Measurements from ENCODE around the gene DNAH9.

DNAH9 gene

GRCh38 chr17:11979795-11980194, 381.5 kb downstream of the DNAH9 start:
- no peak for TF ChIP-seq CTCF (IDR thresholded peaks at IDR 0.05; ENCODE audit: low read depth, low read length)
- H3K4me3 ChIP-seq (ENCODE audit: low read depth, low read length), result no peak overlapping the region

GRCh38 chr17:11980813-11981212, 382.5 kb downstream of the DNAH9 start:
- no peak for TF ChIP-seq CTCF (IDR thresholded peaks at IDR 0.05; ENCODE audit: low read depth, low read length)
- no peak overlapping the region for H3K4me3 ChIP-seq (ENCODE audit: low read depth, low read length)

- TF ChIP-seq CTCF (IDR thresholded peaks at IDR 0.05; ENCODE audit: low read depth, low read length), result no peak
- no peak overlapping the region for H3K4me3 ChIP-seq (ENCODE audit: low read depth, low read length)
Measured at GRCh38 chr17:11981862-11982261, 383.6 kb downstream of the DNAH9 start.

- H3K4me3 ChIP-seq (ENCODE audit: low read depth, low read length), result no peak overlapping the region
- TF ChIP-seq CTCF (IDR thresholded peaks at IDR 0.05; ENCODE audit: low read depth, low read length), result no peak
Measured at GRCh38 chr17:11986179-11986941, 388.1 kb downstream of the DNAH9 start.

GRCh38 chr17:11986942-11987329, 388.7 kb downstream of the DNAH9 start:
- TF ChIP-seq CTCF (IDR thresholded peaks at IDR 0.05; ENCODE audit: low read depth, low read length), result peak; percentile 51
- H3K4me3 ChIP-seq (ENCODE audit: low read depth, low read length), result no peak overlapping the region

- no peak overlapping the region for H3K4me3 ChIP-seq (ENCODE audit: low read depth, low read length)
- no peak for TF ChIP-seq CTCF (IDR thresholded peaks at IDR 0.05; ENCODE audit: low read depth, low read length)
Measured at GRCh38 chr17:11990363-11990983, 392.2 kb downstream of the DNAH9 start.

GRCh38 chr17:11991461-11991860, 393.2 kb downstream of the DNAH9 start:
- TF ChIP-seq CTCF (IDR thresholded peaks at IDR 0.05; ENCODE audit: low read depth, low read length), result no peak
- no peak overlapping the region for H3K4me3 ChIP-seq (ENCODE audit: low read depth, low read length)

Measured in WI38 (cell line).